GM18907 (cell line): Measurements from ENCODE around the gene ARHGEF39.
A peak's percentile ranks its signal among the peaks of the same experiment; 100 is the strongest.

ENCODE experiments used
- ATAC-seq: cut with Tn5 transposase; IDR thresholded peaks from one replicate; pipeline ENCODE4 v1.9.1; 2021; ENCODE audit warnings: mild to moderate bottlenecking, moderate library complexity; ENCODE audit not compliant: unreplicated experiment

ARHGEF39 gene

GRCh38 chr9:35679091-35679490, 14.1 kb upstream of the ARHGEF39 start:
- no peak for ATAC-seq

GRCh38 chr9:35675732-35676392, 10.9 kb upstream of the ARHGEF39 start:
- no peak for ATAC-seq

GRCh38 chr9:35675204-35675603, 10.2 kb upstream of the ARHGEF39 start:
- ATAC-seq = no peak

- ATAC-seq = no peak
These were observed 9.0 kb upstream of the ARHGEF39 start for GRCh38 chr9:35674025-35674361.

GRCh38 chr9:35673132-35674024, 8.4 kb upstream of the ARHGEF39 start, which contains the start of gene CA9:
TSS of gene CA9 (plus strand) at chr9:35673928. CDS start at chr9:35673960, 32 bp downstream.
- ATAC-seq = no peak

- ATAC-seq = no peak
These were observed 4.5 kb upstream of the ARHGEF39 start for GRCh38 chr9:35669331-35670145.

GRCh38 chr9:35667939-35668338, 2.9 kb upstream of the ARHGEF39 start:
- no peak for ATAC-seq

GRCh38 chr9:35666549-35666948, 1.6 kb upstream of the ARHGEF39 start:
- ATAC-seq = no peak

GRCh38 chr9:35666045-35666444, 1.1 kb upstream of the ARHGEF39 start:
- no peak for ATAC-seq

GRCh38 chr9:35665471-35665818, 450 bp upstream of the ARHGEF39 start:
- no peak for ATAC-seq

- ATAC-seq = no peak
These were observed 2.6 kb downstream of the ARHGEF39 start for GRCh38 chr9:35662437-35662836.

GRCh38 chr9:35661756-35662350, 3.1 kb downstream of the ARHGEF39 start:
- no peak for ATAC-seq

- no peak for ATAC-seq
These were observed 4.0 kb downstream of the ARHGEF39 start for GRCh38 chr9:35660966-35661415.

GRCh38 chr9:35659340-35659739, 5.7 kb downstream of the ARHGEF39 start:
- ATAC-seq = no peak

- no peak for ATAC-seq
These were observed 6.1 kb downstream of the ARHGEF39 start for GRCh38 chr9:35658968-35659220.

GRCh38 chr9:35658137-35658967, 6.6 kb downstream of the ARHGEF39 start, which contains the start of gene CCDC107:
TSS of gene CCDC107 (plus strand) at chr9:35658292. CDS start at chr9:35658380, 88 bp downstream.
- ATAC-seq = peak; percentile 72

- peak; percentile 84 for ATAC-seq
These were observed 7.4 kb downstream of the ARHGEF39 start, which contains the start of gene RMRP for GRCh38 chr9:35657546-35658136. TSS of gene RMRP (minus strand) at chr9:35658019.

GRCh38 chr9:35656831-35657545, 8.0 kb downstream of the ARHGEF39 start:
- no peak for ATAC-seq

- ATAC-seq = no peak
These were observed 8.6 kb downstream of the ARHGEF39 start for GRCh38 chr9:35656348-35656747.
